ENCODE results near the gene SLC35G6. TPM values are rescaled to one million over a fixed set of nuclear protein-coding genes. Genes with fewer than 3 reads are reported as not detected.
A peak's percentile ranks its signal among the peaks of the same experiment; 100 is the strongest.

The SLC35G6 gene
- total and polyA plus RNA-seq, 2 of the 13 experiments (the other 11 are each of a cell fraction or from before 2014, with no cell fraction given): 0.07 TPM; not detected in 1

GRCh38 chr17:7484067-7484918 lies 3.0 kb downstream of the SLC35G6 start, which contains the start of gene POLR2A (continued):
- TF ChIP-seq LBX2 (CRISPR knock-in tag; IDR thresholded peaks at IDR 0.05; ENCODE audit: borderline replicate concordance) (no peak; the same call in 1 of the 2 replicates), NPAS2 (CRISPR knock-in tag; IDR thresholded peaks at IDR 0.05; ENCODE audit: borderline replicate concordance) (no peak), POLR2AphosphoS5 (IDR thresholded peaks at IDR 0.05; ENCODE audit: low read depth, low read length) (peak; percentile 99), ZNF557 (CRISPR knock-in tag; IDR thresholded peaks at IDR 0.05) (peak; percentile 90; the same call in 1 of the 2 replicates), TAF1 (CRISPR knock-in tag; IDR thresholded peaks at IDR 0.05) (peak; percentile 99), SP1 (IDR thresholded peaks at IDR 0.05) (0 out of 2 replicates have a peak, but pooled peaks have one; percentile 17), SP1 (CRISPR knock-in tag; IDR thresholded peaks at IDR 0.05) (peak; percentile 94), ZMYM2 (CRISPR knock-in tag; IDR thresholded peaks at IDR 0.05) (no peak), ZNF562 (CRISPR knock-in tag; IDR thresholded peaks at IDR 0.05; ENCODE audit: borderline replicate concordance) (no peak), ZNF333 (CRISPR knock-in tag; IDR thresholded peaks at IDR 0.05; ENCODE audit: borderline replicate concordance) (no peak; the same call in 1 of the 2 replicates), NR2F6 (IDR thresholded peaks at IDR 0.05) (no peak; the same call in none of the 2 replicates), NR2F6 (CRISPR knock-in tag; IDR thresholded peaks at IDR 0.05) (peak; percentile 60), ZNF576 (CRISPR knock-in tag; IDR thresholded peaks at IDR 0.05) (no peak), EHMT2 (IDR thresholded peaks at IDR 0.05; ENCODE audit: borderline replicate concordance, low read depth, low read length) (no peak), ARID3A (IDR thresholded peaks at IDR 0.05; ENCODE audit: low read depth, low read length) (peak; percentile 34; the same call in 1 of the 2 replicates)
- TF ChIP-seq, protein P1, sequence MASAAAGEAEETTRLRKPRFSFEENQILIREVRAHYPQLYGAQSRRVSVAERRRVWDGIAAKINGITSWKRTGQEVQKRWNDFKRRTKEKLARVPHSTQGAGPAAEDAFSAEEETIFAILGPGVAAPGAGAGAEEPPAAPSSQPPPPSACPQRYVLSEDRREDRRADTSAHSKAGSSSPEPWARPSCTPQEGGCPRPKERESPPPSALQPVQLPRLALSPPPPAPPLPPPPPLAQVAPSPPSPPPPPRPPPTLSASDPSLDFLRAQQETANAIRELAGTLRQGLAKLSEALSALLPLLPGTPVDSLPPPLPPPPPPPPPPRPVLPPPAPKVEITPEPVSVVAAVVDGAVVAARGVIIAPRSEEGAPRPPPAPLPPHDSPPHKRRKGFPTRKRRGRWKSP (CRISPR knock-in tag; IDR thresholded peaks at IDR 0.05): peak; percentile 84; the same call in 1 of the 2 replicates
- TF ChIP-seq, protein P2, sequence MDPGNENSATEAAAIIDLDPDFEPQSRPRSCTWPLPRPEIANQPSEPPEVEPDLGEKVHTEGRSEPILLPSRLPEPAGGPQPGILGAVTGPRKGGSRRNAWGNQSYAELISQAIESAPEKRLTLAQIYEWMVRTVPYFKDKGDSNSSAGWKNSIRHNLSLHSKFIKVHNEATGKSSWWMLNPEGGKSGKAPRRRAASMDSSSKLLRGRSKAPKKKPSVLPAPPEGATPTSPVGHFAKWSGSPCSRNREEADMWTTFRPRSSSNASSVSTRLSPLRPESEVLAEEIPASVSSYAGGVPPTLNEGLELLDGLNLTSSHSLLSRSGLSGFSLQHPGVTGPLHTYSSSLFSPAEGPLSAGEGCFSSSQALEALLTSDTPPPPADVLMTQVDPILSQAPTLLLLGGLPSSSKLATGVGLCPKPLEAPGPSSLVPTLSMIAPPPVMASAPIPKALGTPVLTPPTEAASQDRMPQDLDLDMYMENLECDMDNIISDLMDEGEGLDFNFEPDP (CRISPR knock-in tag; conservative IDR thresholded peaks at IDR 0.05): no peak

All from HepG2 (cell line).